Measurements from ENCODE around the gene ANXA5. TPM values are rescaled to one million over a fixed set of nuclear protein-coding genes. Genes with fewer than 3 reads are reported as not detected.

ANXA5 gene
- total and polyA plus RNA-seq, 2 of the 4 experiments (the other 2 are of a cell fraction) = 780 to 1,448 TPM

GRCh38 chr4:121709766-121710405 is 13.1 kb upstream of the ANXA5 start:
- Histone ChIP-seq H3K36me3 (ENCODE audit: control insufficient read depth, insufficient read depth, low read length) (no peaks in the 10 kb centered on the region), H4K20me1 (ENCODE audit: insufficient read depth, low read length) (no peaks in the 10 kb centered on the region), H2AK5ac (ENCODE audit: low read depth, low read length) (peak overlapping the region; percentile 11; the same call in 1 of the 2 replicates), H3K14ac (replicated peaks; ENCODE audit: low read depth, low read length) (peak overlapping the region; percentile 86), H3K18ac (ENCODE audit: low read depth, low read length) (peak overlapping the region; percentile 51), H3K27me3 (ENCODE audit: control insufficient read depth, insufficient read depth, low read length) (no peaks in the 10 kb centered on the region), H3K4me1 (ENCODE audit: control insufficient read depth, insufficient read depth, low read length) (peaks cover 7% of the 10 kb centered on the region), H3K9me1 (ENCODE audit: insufficient read depth, low read length) (peaks cover 9% of the 10 kb centered on the region), H2AK9ac (replicated peaks; ENCODE audit: low read depth, low read length, poor library complexity) (no peak overlapping the region), H3K9me3 (ENCODE audit: control insufficient read depth, insufficient read depth, low read length) (no peaks in the 10 kb centered on the region), H2BK5ac (ENCODE audit: low read depth, low read length, poor library complexity, severe bottlenecking) (peak overlapping the region; percentile 86), H4K8ac (ENCODE audit: low read depth in 2 of 2, low read length in 2 of 2) (peak overlapping the region in 1 of 2 experiments; percentile 30; a peak in 1 of 4 replicates), H2AFZ (replicated peaks; ENCODE audit: low read length, poor library complexity) (no peak overlapping the region), H3K4ac (ENCODE audit: low read depth, low read length) (peak overlapping the region; percentile 21), H3K27ac (ENCODE audit: insufficient read depth, low read length) (peak overlapping the region; percentile 48; the same call in 1 of the 2 replicates), H3K79me1 (ENCODE audit: low read depth in 1 of 2, low read length in 2 of 2) (peaks cover 2 to 7% of the 10 kb centered on the region in 2 experiments; a peak in 3 of 4 replicates), H4K5ac (ENCODE audit: low read depth, low read length) (peak overlapping the region; percentile 52; the same call in 1 of the 2 replicates), H3K56ac (ENCODE audit: extremely low read depth, insufficient read depth, low read length) (peak overlapping the region; percentile 63; the same call in 1 of the 2 replicates), H3K9ac (ENCODE audit: low read depth, low read length) (no peak overlapping the region), H3K4me3 (ENCODE audit: insufficient read depth, low read depth, low read length) (no peak overlapping the region), H2BK120ac (ENCODE audit: low read depth, low read length) (peak overlapping the region; percentile 66), H3K23ac (ENCODE audit: low read depth, low read length) (0 out of 2 replicates have a peak overlapping the region, but pooled peaks have one; percentile 10), H4K91ac (ENCODE audit: insufficient read depth, low read depth, low read length) (peak overlapping the region; percentile 39; the same call in 1 of the 2 replicates), H2BK20ac (ENCODE audit: low read depth, low read length) (peak overlapping the region; percentile 44), H3K4me2 (ENCODE audit: low read depth, low read length) (peak overlapping the region; percentile 12), H2BK15ac (ENCODE audit: low read depth, low read length) (0 out of 3 replicates have a peak overlapping the region, but pooled peaks have one; percentile 20)
- ChIA-PET CTCF (interaction anchor here (0.6 to 1.3 kb wide), 4 partner anchors 11 to 1210 kb away, joined by 3 to 6 read pairs (median 4); no protein-coding TSS in a partner anchor), POLR2A (ENCODE audit: unreplicated experiment) (interaction anchor here (0.6 kb wide), 2 partner anchors 16 to 27 kb away, joined by 9 to 10 read pairs; no protein-coding TSS in a partner anchor)
- no TSS peak for BruUV-seq (replicated peaks)
- WGBS, 2 experiments (ENCODE audit: extremely low coverage in 2 of 2, insufficient read length in 1 of 2) = 100% methylated on average over 2 of the region's 3 CpGs; no CpG with 5 or more reads in 1 of the 2 experiments
- in situ Hi-C loops (cut with MboI; ENCODE audit: low sequenced_read_pairs) (no loop called here), dilution Hi-C loops (cut with HindIII; ENCODE audit: low sequenced_read_pairs, unreplicated experiment) (no loop called here), intact Hi-C loops (cut with micrococcal nuclease) (loop anchor here (2.0 kb wide), 1 partner anchor 19 kb away; no protein-coding TSS in a partner anchor)
- DNase-seq = no peak
- TF ChIP-seq POLR2A (IDR thresholded peaks at IDR 0.05; ENCODE audit: low read depth, low read length) = no peak
- TF ChIP-seq MAZ (IDR thresholded peaks at IDR 0.05; ENCODE audit: borderline replicate concordance, low read depth, low read length) = no peak
- no peak for TF ChIP-seq FOS (IDR thresholded peaks at IDR 0.05; ENCODE audit: low read depth, low read length)
- no peak for TF ChIP-seq BHLHE40 (IDR thresholded peaks at IDR 0.05; ENCODE audit: low read depth, low read length)
- TF ChIP-seq RAD21 (IDR thresholded peaks at IDR 0.05; ENCODE audit: low read length) = no peak
- ATAC-seq (ENCODE audit: low read depth) = no peak
